HG03469 (cell line): ENCODE data around the gene RHOG.
"Not testable (repeated sequence)": the region's sequence is repeated elsewhere in the genome, so short reads cannot be mapped to it uniquely, and the experiment has no call there.

Experiments
- ATAC-seq: cut with Tn5 transposase; IDR thresholded peaks from one replicate; pipeline ENCODE4 v1.9.1; 2021; ENCODE audit warnings: mild to moderate bottlenecking, moderate library complexity, moderate number of reproducible peaks; ENCODE audit not compliant: unreplicated experiment

RHOG gene

DNA sequence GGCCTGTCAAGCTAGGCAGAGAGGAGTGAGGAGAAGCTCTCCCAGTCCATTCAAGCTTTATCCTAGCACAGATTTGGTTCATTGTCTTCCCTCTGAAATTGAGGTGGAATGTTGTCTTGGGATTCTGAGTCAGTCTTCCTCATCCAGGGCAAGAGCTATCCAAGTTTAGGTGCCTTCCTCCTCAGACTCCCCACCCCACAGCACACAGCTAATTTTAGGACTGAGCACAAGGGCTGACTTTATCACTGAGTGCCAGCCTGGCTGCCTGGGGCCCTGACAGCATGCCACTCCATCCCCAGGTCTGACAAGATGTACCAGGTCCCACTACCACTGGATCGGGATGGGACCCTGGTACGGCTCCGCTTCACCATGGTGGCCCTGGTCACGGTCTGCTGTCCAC, 29.8 kb downstream of the RHOG start:
- ATAC-seq: no peak

DNA sequence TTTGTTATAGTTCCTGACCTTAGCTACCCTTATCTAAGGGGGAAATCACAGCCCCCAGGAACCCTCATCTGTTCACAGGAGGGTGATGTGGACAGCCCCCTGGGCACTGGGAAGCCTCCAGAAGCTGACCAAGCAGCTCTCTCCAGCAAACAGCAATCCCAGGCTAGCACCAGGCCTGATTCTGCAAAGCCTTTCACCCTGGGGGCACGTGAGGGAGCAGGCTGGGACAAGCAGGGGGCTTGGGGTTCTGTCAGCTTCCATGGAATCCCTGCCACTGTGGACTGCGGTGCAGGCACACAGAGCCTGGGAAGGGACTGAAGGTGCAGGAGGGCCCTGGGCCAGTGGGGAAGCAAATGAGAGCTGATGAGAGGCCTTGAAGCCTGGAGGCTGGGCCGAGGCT, 30.3 kb downstream of the RHOG start:
- ATAC-seq: no peak

DNA sequence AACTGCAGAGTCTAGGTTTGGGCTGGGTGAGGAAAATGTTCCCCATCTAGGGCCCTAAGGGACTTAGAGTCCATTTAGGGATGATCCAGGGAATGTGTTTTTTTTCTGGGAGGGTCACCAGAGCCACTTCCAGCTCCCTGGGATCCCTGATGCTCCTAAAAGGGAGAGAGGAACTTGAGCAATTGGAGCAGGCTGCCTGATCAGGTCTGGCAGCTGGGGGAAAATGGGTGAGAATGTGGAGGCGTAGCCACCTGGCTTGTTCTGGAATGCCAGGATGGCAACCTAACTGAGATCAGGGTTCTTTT, 31.2 kb downstream of the RHOG start:
- ATAC-seq: no peak

DNA sequence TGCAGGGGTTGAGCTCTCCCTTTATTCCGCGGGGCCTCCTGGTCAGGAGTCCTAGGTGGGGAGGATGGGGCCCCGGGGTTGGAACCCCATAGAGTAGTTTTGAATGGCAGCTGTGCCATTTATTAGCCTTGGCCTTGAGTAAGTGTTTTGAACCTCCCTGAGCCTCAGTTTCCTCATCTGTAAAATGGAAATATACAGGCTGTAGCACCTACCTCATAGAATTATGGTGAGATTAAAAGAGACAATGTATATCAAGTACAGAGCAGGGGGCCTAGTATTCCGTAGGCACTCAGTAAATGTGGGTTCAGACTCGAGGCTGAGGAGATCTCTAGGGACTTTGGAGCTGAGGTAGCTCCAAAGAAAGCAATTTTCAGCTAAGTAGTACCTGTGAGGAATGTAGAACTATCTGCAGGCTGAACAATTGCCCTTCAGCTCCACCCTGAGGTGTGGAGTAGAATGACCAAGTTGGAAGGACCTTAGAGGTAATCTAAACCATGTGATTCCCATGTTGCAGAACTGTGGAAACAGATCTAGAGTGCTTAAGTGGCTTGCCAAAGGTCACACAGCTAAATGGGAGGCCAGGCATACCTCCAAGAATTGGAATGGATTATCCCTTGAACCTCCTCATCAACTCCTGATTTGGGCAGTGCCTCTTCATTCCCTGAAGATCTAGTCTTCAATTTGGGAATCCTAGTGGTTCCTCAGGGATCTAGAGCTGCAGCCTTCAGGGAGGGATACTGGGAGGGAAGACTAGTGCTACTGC, 31.7 kb downstream of the RHOG start:
- ATAC-seq: peak; percentile 52

DNA sequence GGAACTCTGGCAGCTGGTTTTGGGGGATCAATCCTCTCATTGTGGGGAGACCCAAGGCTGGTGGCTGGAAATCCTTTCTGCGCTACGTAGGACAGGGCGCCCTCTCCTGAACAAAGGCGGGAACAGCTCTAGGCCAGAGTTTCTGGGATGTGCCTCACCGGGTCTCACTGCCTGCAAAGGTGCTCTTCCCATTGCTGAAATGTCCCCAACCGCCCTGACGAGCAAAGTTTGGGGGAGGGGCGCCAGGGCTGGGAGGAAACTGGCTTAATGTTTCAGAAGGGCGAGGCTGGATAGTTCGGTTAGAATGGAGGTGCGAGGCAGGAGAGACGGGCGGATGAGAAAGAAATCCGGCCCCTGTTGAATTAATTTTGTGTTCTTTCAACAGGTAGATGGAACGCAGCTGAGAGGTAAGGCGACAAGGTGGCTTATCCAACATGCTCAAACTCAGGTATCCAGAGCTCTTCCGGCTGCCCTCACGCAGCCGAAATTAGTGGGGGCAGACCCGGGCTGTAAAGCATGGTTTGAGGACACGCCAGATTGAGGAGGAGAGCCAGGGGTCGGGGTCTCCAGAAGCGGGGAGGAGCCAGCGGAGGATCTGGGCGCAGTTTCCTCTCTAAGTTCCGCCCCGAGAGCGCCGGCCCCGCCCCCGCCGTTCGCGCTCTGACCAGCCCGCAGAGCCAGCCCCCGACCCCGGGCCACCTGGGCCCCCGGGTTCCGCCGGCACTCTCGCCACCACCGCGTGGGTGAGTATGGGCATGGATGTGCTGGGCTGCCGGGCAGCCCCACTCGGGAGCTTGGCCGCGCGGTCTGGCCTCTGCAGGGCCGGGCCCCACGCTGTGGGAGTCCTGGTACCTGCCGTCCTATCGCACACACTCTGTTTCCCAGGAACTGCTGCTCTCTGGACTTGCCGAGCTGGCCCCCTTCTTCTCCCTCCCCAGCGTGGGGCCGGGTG, 32.6 kb downstream of the RHOG start, which contains the start of gene PGAP2:
PGAP2 (plus strand) TSS at position 652 of the 952 bp plus-strand sequence. CDS start 2,700 bp downstream, outside the sequence.
- ATAC-seq: no peak

DNA sequence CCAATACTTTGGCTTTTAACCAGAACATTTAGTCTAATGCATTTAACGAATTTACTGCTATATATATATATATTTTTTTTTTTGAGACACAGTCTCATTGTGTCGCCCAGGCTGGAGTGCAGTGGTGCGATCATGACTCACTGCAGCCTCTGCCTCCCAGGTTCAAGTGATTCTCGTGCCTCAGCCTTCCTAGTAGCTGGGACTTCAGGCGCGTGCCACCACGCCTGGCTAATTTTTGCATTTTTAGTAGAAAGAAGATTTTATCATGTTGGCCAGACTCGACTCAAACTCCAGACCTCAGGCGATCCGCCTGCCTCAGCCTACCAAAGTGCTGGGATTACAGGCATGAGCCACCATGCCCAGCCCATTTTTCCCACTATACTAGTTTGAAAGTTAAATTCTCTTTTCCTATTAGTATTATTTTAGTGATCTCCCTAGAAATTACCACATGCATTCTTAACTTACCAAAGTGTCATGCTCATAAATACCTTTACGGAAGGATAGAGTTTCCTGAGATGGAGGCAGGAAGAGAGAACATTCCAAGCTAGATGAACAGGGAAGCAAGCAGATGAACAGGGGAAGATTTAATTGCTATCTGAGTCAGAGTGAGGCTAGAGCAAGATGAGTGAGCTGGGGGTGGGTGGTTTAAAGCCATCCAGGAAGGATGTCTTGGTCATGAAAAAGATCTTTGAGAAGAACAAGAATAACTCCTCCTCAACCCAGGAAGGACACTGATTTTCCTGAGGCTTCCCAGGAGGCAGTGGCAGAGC, 36.8 kb downstream of the RHOG start:
- ATAC-seq: no peak

DNA sequence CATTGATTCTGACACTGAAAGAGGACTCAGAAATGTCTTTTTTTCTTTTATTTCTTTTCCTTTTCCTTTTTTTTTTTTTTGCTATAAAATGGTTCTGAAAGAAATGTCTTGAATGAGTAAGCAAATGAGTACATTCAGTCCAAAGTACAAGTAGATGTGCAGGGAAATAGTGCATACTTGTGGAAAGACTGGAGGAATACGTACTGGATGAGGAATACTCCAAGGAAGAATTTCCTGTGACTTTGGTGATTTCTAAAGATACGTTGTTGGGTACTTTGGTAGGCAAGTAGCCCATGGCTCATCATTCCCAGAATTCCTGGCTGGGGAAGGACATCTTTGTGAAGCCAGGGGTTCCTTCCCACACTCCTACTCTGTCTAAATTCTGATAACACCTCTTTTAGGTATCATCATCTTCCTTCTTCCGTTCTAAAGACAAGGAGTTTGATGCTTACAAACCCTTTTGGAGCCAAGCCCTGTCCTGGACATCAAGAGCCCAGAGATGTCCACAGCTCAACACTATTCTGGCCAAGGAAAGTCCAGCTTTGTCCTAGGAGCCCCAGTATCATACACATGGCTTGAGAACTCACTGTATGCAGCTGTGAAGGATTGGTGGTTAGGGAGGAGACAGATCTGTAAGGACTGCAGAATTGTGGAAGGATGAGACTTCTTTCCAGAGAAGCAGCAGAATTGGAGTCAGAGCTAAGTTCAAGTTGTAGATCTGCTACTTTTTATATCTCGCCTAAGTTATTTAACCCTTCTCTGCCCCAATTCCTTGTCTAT, 38.6 kb downstream of the RHOG start:
- ATAC-seq: no peak

DNA sequence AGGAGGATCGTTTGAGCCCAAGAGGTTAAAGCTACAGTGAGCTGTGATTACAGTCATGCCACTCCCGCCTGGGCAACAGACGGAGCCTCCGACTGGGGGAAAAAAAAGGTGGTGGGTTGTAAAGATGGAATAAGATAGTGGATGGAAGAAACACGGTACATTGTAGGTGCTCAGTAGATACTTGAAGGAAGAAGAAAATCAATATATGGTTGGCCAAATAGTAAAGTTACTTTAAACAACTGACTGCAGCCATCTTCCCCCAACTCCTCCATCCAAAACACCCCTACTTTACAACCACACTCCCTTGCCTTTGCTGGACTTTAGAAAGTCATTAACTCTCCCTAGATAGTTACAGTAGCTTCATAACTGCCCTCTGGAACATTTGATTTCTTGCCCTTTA, 40.9 kb downstream of the RHOG start:
- no peak for ATAC-seq

DNA sequence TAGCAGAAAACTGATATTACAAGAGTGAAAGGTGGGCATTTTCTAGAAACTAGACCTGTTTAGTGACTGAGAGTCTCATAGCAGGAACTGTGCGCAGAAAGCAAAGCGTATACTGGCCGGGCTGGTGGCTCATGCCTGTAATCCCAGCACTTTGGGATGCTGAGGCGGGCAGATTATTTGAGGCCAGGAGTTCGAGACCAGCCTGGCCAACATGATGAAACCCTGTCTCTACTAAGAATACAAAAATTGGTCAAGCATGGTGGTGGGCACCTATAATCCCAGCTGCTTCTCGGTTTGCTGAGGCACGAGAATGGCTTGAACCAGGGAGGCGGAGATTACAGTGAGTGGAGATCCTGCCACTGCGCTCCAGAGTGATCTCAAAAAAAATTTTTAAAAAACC, 41.6 kb downstream of the RHOG start:
- no peak for ATAC-seq

DNA sequence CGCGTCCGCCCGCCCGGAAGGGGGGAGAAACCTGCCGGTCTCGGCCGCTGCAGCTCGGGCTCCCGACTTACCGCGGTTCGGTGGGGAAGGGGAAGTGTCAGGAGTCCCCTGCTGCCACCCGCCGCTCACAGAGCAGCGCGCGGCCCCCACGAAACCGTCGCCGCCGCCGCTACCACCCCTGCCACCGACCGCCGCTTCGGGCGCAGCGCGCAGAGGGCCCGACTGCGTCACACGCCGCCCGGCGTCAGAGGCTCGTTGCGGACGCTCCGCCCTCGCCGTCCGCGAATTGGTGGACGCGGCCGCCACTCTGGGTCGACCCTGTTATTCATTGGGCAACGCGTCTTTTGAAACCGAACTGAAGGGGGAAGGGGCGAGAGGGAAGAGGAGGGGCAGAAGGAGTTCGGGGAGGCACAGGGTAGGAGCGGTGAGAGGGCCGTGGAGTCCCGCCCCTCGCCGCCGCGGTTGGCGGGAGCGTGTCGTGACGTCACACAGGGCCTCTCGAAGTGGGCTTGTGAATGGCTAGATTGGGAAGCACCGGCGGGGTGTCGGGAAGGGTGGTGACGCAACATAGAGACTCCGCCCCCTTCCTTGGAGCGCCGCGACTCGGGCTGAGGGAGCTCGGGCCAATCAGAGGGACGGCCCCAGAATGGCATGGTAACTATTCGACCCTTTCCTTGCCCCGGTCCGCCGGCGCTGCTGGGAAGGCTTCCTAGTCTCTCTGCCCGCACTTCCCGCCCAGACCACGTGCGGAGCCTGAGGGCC, 43.2 kb downstream of the RHOG start, which contains the start of gene NUP98:
NUP98 (minus strand) TSS at position 226 of the 762 bp plus-strand sequence. CDS start 15,437 bp downstream, outside the sequence.
- peak; percentile 72 for ATAC-seq

DNA sequence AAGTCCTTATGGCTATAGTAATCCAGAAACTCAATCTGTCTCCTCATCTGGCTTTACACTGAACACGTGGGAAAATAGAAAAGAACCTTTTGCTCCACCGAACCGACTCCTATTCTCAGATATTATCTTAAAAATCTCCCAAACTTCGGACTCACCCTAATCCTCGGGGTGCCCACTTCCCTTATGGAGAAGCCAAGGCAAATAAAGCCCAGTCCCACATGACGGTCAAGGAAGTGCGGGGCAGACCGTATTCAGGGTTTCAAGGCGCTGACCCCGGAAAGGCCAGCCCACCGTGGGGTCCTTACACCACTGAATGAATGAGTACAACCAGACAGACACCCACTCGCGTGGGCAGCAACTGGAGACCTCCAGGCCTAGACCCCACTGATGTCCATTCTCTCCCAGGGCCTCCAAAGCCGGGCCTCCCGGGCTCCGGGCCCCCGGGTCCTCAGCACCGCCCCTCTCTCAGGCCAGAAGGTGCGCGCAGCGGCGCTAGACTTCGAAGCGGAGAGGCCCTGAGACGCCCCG, 43.9 kb downstream of the RHOG start:
- ATAC-seq: peak; percentile 25

DNA sequence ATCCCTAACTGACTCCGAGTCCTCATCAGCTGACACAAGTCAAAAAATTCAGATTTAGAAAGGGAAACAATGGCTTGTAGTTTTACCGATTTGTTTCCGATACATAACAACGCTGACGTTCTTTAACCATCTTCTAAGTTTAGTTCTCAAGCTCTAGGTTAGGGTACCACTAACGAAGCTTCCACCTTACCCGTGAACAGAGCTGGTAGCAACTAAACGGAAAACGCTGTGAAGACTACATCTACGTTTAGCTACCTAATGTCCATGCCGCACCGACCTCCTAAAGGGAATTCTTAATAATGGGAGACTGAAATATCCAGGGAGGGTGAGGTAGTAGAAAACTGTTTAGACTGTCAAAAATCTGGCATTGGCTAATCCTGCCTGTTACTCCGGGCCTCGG, 44.4 kb downstream of the RHOG start:
- ATAC-seq: no peak

DNA sequence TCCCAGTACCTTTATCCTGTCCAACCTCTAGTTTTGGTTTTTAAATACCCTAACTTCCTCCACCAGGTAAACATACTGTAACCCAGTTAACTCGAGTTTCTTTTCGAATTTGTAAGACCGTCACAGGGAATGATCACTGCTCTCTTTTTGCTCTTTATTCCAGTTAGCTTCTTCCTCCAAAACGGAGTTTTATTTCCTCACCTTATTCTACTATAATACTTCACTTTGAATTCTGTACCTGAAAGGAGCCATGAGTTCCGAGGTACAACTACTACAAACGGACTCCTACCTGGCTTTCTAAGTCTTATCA, 44.8 kb downstream of the RHOG start:
- ATAC-seq: no peak

DNA sequence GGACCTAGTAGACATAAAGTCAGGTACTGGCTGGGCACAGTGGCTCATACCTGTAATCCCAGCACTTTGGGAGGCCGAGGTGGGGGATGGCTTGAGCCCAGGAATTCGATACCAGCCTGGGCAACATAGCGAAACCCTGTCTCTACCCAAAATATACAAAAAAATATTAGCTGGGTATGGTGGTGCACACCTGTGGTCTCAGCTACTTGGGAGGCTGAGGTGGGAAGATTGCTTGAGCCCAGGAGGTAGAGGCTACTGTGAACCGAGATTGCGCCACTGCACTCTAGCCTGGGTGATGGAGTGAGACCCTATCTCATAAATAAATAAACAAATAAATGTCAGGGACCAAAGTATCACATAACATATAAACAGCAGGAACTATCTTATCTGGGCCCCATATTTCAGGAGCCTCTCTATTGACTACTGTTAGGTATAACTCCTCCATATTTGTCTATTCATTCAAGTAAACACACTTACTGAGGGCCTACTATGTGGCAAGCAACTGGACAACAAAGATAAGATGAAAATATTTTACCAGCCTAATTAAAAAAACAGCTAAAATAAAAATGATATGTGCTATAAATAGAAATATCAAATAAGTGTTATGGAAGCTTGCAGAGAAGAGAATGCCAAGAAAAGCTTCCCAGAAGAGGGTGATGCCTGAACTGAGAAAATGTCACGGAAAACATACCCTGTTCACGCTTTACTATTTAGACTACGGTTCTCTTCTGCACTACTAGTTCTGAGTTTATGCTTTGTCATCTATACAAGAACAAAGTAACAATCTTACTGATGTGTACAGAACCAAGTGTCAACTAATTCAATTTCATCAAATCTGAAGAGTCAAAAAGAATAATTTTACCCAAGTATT, 45.4 kb downstream of the RHOG start:
- ATAC-seq: no peak

DNA sequence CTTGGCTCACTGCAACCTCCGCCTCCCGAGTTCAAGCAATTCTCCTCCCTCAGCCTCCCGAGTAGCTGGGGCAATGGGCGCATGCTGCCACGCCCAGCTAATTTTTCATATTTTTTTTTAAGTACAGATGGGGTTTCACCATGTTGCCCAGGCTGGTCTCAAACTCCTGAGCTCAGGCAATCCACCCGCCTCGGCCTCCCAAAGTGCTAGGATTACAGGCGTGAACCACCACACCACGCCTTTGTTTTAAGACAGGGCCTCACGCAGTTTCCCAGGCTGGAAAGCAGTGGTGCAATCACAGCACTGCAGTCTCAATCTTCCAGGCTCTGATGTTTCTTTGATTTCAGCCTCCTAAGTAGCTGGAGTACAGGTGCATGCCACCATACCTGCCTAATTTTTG, 46.4 kb downstream of the RHOG start:
- ATAC-seq: not testable (repeated sequence)

DNA sequence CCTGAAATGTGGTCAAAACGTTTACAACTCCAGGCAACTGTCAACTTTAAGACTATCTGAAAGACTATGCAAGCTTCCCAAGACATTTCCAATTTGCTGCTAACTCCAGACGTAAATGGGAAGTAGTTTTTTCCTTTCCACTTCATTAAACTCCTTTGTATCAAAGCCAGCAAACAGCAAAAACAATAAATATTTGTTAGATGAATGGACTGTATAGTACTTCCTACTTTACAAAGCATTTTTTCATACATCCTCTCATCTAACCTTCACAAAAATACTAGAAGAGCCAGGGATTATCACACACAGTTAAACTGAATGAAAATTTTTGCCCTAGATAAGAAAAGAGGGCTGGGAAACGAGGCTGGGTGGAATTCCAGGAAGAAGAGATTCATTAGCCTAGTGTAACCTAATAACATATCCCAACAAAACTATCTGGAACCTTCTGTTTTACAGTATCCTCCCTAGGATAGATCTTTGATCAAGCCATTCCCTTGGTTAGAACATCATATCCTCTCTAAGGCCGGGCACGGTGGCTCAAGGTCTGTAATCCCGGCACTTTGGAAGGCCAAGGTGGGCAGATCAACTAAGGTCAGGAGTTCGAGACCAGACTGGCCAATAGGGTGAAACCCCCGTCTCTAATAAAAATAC, 53.9 kb downstream of the RHOG start:
- no peak for ATAC-seq

DNA sequence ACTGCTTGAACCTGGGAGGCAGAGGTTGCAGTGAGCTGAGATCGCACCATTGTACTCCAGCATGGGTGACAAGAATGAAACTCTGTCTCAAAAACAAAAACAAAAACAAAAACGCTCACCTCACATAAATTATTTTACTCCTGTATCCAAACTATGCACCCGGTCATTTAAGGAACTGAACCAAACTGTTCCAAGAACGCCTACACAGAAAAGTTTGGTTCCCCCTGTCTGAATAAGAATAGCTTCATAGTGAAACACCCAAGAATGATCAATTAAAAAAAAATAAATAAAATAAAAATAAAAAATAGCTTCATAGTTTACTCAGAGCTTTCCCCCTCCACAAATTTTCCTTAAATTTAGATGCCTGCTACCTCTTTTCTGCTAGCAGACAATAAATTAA, 57.1 kb downstream of the RHOG start:
- ATAC-seq: no peak

DNA sequence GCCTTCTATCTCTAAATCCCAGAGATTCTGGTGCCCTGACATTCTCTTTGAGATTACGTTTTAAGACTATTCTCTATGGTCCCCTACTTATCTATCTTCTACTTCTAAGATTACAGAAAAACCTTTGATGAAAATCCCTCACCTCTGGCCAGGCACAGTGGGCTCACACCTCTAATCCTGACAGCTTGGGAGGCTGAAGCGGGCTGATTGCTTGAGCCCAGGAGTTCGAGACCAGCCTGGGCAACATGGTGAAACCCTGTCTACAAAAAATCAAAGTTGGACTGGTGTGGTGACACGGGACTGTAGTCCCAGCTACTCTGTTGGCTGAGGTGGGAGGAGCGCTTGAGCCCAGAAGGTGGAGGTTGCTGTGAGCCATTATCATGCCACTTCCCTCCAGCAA, 57.8 kb downstream of the RHOG start:
- ATAC-seq: no peak
